GM18505 (cell line): ENCODE data around the gene LRRFIP1.

Experiments
- ATAC-seq: cut with Tn5 transposase; IDR thresholded peaks from one replicate; pipeline ENCODE4 v1.9.1; 2021; ENCODE audit not compliant: unreplicated experiment
- POLR2A ChIP-seq: IDR thresholded peaks from 4 replicates; pipeline ENCODE4 v1.6.1; 2011; ENCODE audit warnings: borderline replicate concordance; ENCODE audit not compliant: insufficient read depth, insufficient read length; ENCODE audit errors: extremely low read depth

The LRRFIP1 gene

DNA sequence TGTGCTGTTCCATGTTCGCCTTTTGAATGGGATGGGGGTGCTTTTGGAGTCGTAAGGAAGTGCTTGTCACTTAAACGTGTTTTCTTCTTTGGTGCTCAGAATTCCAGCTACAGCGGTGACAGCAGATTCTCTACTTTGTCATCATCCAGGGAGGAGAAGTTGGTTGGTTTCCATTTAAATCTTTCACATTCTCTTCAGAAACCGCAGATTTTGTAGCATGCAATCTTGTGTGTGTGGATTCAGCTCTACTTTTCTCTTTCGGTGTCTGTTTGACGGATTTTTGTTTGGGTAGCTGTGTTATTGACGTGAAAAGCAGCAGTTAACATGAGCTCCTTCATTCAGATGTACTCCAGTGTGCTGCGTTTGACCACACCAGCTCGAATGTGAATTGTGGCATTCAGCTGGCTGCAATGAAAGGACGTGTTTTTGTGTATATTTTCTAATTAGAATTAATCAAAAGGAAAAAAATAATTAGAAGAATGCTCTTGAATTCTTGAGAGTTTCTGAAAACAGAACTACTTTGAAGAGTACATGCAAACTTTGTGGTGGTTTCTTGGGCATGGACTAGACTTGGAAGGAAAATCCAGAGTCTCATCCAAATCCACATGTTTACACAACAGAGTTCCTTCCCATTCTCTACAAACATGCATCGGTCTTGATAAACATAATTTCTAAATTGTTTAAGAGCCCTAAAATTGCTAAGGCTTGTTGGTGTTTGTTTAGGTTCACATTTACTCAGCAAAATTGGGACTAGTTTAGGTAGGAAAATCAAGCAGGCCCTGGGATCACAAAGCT, 102.5 kb downstream of the LRRFIP1 start:
- TF ChIP-seq POLR2A, result no peak
- ATAC-seq, result no peak

DNA sequence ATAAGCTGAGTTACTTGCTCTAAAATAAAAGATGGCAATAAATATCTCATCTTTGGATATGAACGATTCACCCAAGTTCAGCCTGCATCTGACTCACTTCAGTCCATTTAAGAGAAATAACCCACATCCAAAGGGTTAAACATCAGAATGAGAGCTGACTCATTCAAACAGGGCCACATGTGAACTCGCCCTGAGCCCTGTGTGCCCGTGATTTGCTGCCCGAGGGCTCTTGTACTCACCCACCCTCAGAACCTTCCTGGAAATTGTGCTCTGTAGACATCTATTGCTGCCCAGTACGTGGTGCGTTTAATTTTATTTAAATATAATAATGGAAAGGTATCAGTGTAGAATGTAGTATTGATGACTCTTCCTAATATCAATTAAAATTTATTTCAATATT, 104.3 kb downstream of the LRRFIP1 start:
- TF ChIP-seq POLR2A, result no peak
- no peak for ATAC-seq

DNA sequence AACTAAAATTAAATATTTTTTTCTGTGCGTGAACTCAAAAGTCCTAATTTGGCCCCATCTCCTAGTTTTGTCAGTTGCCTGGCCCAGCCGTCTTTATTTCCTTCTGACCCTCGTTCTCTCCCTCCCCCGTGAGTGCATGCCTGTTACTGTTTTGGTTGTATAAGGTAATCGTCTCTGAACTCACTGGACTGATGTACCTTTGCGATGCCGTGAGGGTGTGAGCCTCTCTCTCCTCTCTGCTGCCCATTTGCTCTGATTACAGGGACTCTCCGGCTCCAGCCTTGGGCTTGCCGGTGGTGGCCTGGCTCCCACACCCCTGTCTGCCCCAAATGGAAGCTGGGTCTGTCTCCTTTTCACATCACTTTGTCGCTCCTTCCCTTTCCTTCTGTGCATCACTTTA, 104.7 kb downstream of the LRRFIP1 start:
- ATAC-seq, result no peak

DNA sequence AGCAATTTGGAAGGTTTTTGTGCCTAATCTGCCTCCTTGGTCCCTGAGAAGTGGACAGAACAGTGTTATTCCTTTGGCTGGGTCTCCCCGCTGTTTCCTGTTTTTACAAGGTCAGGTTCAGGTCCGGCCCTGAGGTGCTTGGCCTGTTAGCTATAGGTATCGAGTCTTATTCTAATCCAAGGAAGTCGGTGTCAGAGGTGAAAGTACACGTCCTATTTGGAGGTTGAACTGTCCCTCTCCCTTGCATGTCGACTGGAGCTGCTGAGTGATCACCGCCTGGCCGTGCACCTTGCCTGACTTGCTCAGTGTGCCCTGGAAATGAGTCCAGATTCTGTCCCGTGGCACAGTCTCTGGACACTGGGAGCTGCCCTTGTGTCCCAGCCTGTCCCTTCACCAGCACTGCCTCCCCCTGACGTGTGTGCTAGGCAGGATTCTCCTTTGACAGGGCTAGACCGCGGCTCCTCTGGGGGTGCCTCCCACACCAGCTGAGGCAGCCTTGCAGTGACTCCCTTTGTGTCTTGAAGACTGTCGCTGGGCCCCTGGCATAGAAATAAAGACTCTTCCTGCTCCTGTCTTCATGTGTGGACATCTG, 105.5 kb downstream of the LRRFIP1 start:
- TF ChIP-seq POLR2A, result no peak
- ATAC-seq, result no peak

More for the DNA sequence above, 104.7 kb downstream of the LRRFIP1 start:
- no peak for TF ChIP-seq POLR2A

DNA sequence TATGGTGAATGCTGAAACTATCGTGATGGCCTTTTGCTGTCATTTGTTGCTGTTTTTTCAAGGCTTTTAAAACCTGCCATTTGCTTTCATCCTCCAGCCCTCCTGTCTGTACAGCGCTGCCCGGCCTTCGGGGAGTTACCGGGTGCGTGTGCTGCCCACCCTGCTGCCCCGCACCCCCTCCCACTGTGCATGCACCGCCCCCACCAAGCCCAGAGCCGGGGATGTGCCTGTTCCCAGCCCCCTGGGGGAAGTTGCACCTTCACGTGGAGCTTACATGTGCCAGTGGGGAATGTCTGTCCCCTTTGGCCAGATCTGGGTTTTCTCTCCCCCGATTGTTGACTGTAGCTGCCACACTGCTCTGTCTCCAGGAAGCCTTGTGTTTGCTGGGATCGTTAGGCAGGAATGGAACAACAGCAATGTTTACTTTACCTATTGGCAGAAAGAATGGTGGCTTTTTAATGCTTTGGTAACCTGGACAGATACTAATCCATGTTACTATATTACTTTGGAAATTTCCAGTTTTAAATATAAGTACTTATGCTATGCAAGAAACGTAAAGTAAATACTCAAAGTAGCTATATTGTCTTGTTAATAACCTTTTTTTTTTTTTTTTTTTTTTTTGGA, 106.4 kb downstream of the LRRFIP1 start:
- no peak for TF ChIP-seq POLR2A
- ATAC-seq, result no peak

DNA sequence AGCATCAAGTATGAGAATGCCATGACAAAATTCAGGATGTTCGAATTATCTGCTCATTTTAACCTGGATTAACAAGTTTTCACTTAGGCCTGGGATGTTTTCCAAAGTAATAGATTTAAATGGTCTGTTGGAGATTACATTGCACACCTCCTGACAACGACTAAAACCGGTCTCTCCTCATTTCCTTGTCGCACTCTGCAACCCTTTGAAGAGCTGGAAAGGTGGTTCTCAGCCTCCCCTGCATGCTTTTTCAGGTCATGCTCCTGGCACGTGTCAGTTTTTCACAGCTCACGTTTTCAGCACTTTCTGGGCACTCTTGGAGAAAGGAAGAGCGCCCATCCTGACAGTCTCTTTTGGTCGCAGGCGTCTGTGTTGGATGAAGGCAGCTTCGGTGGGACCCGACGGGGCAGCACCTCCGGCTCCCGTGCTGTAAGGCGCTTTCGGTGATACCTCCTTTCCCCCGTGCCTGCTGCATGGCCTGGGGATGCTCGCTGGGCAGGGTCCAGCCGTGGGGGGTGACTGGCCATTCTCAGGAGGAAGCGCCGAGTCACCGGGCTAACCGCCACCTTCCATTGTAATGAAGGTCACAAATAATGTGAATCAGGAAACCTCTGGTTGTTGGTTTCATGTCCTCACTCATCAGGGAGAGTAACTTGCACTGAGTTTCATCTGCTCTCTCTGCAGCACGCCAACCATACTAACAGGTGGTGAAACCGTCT, 107.7 kb downstream of the LRRFIP1 start:
- no peak for TF ChIP-seq POLR2A
- ATAC-seq, result no peak

DNA sequence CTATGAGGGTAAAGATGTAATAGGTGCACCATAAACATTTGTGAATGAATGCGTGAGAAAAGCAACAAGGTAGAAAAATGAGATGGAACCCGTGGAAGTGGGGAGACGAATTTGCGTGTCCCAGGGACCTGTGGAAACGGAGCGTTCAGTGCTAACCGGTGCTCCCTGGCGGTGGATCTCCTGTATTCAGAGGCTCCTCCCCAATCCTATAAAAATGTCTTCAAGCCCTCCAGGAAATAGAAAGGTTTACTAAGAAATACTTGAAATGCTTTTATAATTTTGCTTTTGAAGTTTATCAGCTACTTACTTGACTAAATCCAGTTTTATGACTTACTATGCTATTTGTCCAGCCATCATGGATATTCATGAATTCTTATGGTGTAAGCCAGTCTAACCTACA, 108.4 kb downstream of the LRRFIP1 start:
- no peak for ATAC-seq
- TF ChIP-seq POLR2A, result no peak

DNA sequence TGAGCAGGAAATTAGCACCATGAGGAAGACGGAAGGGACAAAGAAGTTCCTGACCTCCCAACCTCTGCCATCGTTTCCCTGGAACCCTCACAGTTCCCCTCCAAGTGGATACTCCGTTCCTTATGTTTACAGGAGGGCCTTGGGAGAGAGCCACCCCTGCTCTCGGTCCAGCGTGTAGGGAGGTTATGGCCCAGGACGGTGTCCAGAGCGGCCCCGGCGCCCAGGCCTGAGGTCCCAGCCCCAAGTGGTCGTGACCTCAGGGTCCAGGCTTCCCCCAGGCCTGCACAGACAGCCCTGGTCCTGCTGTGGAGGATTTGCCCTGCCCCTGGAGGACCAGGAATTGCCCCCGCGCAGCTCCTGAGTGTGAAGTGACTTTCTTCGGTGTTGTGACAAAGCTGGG, 109.4 kb downstream of the LRRFIP1 start:
- no peak for TF ChIP-seq POLR2A
- ATAC-seq, result no peak

DNA sequence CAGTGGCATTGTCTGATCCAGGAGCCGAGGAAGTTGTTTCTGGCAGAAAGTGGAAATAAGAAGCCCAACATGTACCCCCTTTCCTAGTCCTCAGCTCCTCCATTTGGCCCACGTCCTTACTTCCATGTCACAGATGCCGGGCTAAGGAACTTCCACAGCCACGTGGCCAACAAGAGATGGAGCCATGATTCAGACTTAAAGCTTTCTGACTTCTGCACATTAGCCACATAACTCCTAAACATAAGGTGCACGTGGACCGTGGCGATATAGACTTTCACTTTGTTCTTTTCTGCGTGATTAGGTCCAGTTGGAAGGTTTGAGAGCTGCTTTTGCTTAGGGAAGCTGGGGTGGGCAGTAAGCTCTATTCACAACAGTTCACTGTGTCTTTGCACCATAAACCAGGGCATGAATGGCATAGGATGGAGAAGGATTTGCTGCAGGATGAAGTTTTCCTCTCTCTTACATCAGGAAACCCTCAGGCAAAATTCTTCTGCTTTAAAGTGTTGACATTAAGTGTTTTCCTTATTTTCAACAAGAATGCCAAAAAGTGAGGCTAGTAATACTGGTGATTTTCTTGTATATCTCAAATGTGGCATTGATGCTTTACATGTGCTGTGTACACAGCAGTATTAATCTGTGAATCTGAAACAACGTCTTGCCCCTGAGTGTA, 109.9 kb downstream of the LRRFIP1 start:
- TF ChIP-seq POLR2A, result no peak
- ATAC-seq, result no peak

DNA sequence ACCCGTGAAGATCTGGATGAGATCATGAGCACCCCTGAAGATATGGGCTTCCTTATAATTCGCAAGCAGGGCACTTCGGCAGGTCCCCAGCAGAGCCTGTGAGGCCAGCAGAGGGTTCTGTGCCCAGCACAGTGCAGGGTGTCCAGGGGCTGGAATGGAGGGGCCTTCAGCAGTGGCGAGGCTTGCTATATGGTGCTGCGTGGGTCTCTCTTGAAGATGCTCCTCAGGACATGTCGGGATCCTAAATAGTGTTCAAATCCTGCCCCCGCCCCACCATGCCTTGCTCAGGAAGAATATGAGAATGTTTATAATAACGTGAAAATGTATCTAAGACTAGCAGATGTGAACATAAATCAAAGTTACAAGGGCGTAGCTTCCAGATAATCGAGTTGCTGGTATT, 110.9 kb downstream of the LRRFIP1 start:
- no peak for ATAC-seq
- TF ChIP-seq POLR2A, result no peak

DNA sequence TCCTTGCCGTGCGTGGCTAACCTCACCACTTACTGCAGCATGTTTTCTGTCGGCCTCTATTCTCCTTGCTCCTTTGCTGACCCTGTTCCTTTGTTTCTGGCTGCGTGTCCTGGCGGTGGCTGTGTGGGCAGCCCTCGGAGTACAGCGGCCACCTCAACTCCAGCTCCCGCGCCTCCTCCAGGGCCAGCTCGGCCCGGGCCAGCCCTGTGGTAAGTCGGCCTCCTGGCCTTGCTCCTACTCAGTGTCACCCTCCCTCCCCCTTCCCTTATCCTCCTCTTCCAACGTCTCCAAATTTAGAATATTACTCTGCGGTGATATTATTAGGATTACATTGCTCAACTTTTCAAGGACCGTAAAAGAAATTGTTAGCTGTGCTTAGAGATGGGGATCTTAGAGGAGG, 111.7 kb downstream of the LRRFIP1 start:
- no peak for ATAC-seq
- no peak for TF ChIP-seq POLR2A

DNA sequence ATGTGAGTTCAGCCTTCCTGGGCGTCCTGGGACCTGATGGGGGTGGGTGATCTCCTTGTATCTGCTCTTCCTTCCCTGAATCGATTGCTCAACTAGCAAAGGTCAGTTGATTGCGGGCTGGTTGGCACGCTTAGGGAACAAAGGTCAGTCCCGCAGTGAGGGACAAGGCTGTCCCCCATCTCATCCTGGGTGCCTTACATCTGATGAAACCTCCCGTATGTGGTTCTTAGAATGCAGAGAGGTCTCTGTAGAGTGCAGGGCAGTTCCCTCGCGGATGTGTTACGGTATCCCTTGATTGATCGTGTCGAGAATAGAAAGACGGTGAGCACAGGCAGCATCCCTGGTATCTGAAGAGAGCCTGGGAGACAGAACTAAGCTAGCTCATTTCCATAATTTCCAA, 114.8 kb downstream of the LRRFIP1 start:
- no peak for ATAC-seq

DNA sequence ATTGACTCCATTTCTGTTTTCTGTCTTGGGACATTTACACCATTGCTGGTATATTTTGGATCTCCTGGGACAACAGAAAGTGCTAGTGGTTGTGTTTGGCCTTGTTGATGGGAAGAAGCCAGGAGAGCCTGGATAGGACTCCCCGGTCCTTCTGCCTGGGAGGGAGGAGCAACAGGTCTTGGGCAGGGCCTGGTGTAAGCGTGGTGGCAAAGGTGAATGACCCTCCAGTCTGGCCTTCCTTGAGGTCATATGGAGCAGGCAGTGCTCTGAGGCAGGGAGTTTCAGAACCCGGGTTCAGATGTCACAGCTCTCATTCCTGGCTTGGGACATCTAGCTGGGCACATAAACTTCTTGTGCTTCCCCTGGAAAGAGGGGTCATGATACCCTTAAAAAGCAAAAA, 115.2 kb downstream of the LRRFIP1 start:
- no peak for ATAC-seq
- no peak for TF ChIP-seq POLR2A

More for the DNA sequence above, 114.8 kb downstream of the LRRFIP1 start:
- no peak for TF ChIP-seq POLR2A
